Germinal center (tissue), 1 donor: ENCODE results near the gene AJAP1.

Experiments used
- DNase-seq: peaks from one replicate; pipeline ENCODE4 v3.0.0; 2012; ENCODE audit warnings: mixed read lengths, low spot score

Gene AJAP1

DNA sequence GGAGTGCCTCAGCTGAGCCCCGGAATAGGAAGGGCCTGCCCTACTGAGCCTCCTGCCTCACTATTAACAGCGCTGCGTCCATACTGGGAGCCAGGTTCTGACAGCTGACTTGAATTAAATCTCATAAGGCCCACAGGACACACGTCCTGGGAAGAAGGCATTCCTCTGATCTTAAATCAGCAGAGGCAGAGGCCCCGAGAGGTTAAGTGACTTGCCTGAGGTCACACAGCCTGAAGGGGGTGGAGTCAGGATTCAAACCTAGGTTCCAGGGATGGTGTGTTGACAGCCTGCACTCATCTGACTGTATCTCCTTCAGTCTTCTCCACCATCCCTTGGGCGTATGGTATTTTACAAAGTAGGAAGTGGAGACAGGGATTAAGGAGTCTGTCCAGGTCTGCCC is 79.8 kb downstream of the AJAP1 start:
- DNase-seq: no peak

DNA sequence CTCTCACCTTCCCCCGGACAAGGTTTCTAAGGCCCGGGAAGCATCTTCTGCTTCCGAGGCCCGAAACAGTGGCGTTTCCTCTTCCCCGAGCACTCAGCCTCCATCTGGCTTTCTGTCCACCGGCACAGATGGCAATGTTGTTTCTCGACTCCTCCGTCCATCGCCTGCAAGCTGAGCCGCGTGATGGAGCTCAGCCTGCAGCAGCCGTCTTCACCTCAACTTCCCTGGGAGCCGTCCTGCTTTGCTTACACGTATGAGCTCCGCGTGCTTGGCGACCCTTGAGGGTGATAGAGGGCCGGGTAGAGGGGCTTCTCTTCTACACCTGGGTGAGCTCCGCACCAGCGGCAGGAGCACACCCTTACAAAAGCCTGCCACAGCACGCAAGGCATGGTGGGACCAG is 80.4 kb downstream of the AJAP1 start:
- no peak for DNase-seq

GRCh38 chr1:4736254-4736653 is 81.8 kb downstream of the AJAP1 start:
- no peak for DNase-seq

DNA sequence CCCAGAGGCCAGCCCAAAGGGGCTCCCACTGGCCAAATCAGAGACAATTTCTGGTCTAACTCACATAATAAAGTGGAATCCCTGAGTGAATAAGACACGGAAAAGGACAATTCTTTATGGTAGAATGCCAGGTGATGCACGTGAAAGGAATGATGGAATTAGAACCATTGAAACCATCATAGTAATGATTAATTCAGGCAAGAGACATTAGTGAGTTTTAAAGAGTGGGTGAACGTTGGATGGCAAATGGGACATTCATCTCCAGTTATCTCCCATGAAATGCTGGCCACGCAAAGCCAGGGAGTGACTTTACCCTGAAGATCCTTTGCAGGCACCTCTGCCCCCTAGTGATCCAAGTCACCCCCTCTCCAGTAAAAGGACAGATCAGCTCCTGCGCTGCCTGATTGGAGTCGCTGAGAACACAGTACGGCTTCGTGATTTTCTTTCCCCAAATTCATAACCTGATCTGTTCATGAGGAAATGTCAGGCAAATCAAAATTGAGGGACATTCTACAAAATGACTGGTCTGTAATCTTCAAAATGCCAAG is 87.5 kb downstream of the AJAP1 start:
- DNase-seq: no peak

GRCh38 chr1:4743978-4744750 is 89.8 kb downstream of the AJAP1 start:
- DNase-seq: no peak

GRCh38 chr1:4745560-4745959 is 91.2 kb downstream of the AJAP1 start:
- no peak for DNase-seq

DNA sequence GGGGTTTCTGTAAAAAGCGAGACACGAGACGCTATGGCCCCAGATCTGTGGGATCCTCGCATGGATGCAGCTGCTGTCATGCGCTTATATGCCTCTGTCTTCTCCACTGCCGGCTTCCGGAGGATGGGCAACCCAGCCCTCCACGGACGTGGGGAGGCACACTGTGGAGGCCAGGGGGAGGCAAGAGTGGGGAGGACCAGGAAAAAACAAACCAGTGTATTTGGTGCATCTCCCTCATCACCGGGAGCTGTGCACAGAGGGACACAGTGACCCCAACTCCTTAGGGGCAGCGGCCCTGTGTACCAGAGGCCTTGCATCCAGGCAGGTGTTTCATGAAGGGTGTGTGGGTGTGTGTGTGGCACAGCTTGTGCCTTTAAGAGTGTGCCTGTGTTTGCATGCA is 95.0 kb downstream of the AJAP1 start:
- DNase-seq: no peak

- DNase-seq: no peak
Measured at GRCh38 chr1:4750177-4750576, 95.8 kb downstream of the AJAP1 start.

DNA sequence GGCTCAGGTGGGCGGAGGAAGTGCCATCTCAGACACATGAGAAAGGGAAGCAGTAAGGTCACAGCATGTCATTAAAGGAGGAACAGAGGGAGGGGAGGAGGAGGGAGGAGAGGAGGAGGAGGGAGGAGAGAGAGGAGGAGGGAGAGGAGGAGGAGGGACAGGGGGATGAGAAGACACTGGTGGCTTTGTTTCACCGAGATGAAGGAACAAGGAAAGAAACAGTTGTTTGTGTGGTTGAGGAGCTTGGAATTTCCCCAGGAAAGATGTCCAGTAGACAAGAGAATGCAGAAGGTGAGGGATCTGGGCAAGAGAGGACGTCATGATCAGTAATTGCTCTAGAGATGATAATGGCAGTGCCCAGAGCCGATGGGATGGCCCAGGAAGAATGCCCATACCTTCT is 97.7 kb downstream of the AJAP1 start:
- no peak for DNase-seq

- no peak for DNase-seq
Measured at GRCh38 chr1:4754816-4755215, 100.4 kb downstream of the AJAP1 start.

GRCh38 chr1:4755301-4755845 is 101.0 kb downstream of the AJAP1 start:
- no peak for DNase-seq

- DNase-seq: no peak
Measured at GRCh38 chr1:4755864-4756504, 101.6 kb downstream of the AJAP1 start.

DNA sequence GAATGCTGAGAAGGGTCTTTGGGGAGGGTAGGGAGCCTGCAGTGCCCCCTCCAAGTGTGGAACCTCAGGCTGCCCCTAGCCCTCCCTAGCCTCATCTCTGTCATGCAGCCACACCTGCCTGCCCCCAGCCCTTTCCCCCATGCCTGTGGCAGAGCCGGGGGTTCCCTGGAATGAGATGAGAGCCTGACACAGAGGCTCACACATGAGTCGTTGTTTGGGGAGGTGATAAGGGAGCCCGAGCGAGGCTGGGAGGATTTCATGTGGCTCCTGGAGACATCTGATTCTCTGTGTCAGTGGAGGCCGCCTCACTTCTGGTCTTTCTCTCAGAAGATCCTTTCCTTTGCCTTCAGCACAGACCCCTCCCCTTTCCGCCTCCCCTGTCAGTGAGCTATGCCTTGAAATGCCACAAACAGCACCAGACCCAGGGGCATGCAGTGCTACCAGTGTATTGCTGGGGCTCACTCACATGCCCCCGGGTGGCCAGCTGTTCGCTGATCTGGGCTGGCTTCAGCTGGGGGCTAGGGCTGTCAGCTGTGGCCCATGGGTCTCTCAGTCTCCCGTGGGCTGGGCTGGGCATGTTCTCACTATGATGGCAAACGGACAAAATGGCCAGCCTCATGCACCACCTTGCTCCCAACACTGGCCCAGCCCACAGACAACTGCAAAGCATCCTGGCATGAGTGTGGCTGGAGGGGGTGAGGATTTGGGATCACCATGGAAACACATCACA is 102.6 kb downstream of the AJAP1 start:
- DNase-seq: no peak

- no peak for DNase-seq
Measured at GRCh38 chr1:4759671-4760070, 105.3 kb downstream of the AJAP1 start.

GRCh38 chr1:4760088-4760487 is 105.7 kb downstream of the AJAP1 start:
- DNase-seq: no peak

DNA sequence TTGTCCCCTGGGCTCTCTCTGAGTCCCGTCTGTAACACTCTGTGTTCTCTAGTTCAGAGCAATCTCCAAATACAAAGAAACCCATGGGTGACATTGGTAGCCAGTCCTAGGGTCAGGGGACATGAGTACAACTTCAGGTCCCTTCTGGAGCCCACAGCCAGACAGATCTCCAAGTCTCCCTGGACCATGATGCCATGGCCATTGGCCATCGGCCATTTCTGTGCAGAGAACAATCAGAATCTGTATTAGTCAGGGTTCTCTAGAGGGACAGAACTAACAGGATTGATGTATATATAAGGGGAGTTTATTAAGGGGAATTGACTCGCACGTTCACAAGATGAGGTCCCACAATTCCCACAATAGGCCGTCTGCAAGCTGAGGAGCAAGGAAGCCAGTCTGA is 106.9 kb downstream of the AJAP1 start:
- DNase-seq: no peak

GRCh38 chr1:4762146-4762545 is 107.7 kb downstream of the AJAP1 start:
- no peak for DNase-seq

DNA sequence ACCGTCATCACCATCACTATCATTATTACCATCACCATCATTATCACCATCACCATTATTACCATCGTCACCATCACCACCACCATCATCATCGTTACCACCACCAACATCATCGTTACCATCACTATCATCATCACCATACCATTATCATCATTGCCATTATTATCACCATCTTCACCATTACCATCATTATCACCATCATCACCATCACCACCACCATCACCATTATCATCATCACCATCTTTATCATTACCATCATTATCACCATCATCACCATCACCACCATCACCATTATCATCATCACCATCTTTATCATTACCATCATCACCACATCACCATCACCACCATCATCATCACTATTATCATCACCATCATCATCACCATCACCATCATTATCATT is 112.9 kb downstream of the AJAP1 start:
- no peak for DNase-seq

GRCh38 chr1:4768553-4768952 is 114.1 kb downstream of the AJAP1 start:
- no peak for DNase-seq

GRCh38 chr1:4769516-4770280 is 115.3 kb downstream of the AJAP1 start:
- no peak for DNase-seq

DNA sequence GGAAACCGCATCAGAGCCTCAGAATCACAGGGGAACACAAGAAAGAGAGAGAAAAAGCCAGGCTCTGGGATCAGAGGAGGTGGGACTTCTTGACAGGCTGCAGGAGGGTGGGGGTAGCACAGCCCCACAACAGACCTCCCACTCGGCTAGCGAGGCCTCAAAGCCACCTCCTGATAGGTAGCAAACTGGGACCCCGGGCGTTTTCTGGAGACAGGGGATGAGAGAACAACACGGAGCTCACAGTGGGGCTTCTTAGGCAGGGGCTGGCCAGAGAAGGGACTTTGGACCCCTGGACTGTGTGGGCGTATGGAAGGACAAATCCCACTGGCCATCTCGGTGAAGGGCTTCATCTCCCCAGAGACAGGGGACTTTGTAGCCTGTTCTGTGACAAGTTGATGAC is 116.3 kb downstream of the AJAP1 start:
- no peak for DNase-seq

GRCh38 chr1:4771267-4771666 is 116.9 kb downstream of the AJAP1 start:
- DNase-seq: no peak
